H1 (cell line): Measurements from ENCODE around the gene PDGFA. TPM values are rescaled to one million over a fixed set of nuclear protein-coding genes. Genes with fewer than 3 reads are reported as not detected.

Experiments
- polyA plus RNA-seq, 7 experiments: library from polyadenylated mRNA; depleted of rRNA in 3 of 7; stranded (reverse) in 5 of 7; unstranded in 2 of 7; fragments of >200 nt in 5 of 7; fragments of 200-250 nt in 2 of 7; gene quantifications; 1 replicate in 5 of 7; 2 replicates in 1 of 7; 4 replicates in 1 of 7; pipeline versions ENCODE4 v1.2.1 to v1.2.3, GENCODE V29; 2011 to 2013; ENCODE audit warnings: missing spikeins in 2 of 7, mixed read lengths in 2 of 7
- total RNA-seq: library from RNA; stranded (reverse); fragmentation: NEBNext Ultra II Directional; extraction: Animal tissue kit (Norgen Biotek cat#: 25700); gene quantifications from 2 replicates; pipeline ENCODE4 v1.2.1, GENCODE V29; 2021
- TF ChIP-seq, protein P1 (sequence below): IDR thresholded peaks from 2 replicates; pipeline ENCODE4 v1.6.1; 2012; ENCODE audit warnings: low read length, inconsistent platforms

The PDGFA gene
- total and polyA plus RNA-seq, 2 of the 8 experiments (the other 6 are each of a cell fraction or from before 2014, with no cell fraction given): 21.1 to 43.0 TPM

DNA sequence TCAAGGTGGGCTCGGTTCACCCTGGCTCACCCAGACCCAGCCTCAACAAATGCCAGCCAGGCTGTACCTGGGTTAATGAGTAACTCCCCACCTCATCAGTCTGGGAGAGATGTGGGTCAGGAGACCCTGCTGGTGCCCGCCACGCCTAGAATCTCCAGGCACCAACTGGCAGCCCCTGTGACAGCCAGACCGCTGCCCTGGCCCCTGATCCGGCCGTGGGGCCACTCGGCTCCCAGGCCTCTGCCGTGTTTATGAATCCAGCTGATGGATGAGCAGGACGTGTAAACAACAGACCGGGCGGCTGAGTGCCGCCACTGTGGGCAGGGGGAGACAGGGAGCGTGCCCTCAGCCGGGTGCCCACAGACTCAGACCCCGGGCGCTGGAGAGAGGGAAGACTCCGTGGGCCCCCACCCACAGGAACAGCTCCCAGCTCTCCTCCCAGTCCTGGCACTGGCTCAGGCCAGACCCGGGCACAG lies 34.0 kb upstream of the PDGFA start (continued):
- TF ChIP-seq, protein P1, sequence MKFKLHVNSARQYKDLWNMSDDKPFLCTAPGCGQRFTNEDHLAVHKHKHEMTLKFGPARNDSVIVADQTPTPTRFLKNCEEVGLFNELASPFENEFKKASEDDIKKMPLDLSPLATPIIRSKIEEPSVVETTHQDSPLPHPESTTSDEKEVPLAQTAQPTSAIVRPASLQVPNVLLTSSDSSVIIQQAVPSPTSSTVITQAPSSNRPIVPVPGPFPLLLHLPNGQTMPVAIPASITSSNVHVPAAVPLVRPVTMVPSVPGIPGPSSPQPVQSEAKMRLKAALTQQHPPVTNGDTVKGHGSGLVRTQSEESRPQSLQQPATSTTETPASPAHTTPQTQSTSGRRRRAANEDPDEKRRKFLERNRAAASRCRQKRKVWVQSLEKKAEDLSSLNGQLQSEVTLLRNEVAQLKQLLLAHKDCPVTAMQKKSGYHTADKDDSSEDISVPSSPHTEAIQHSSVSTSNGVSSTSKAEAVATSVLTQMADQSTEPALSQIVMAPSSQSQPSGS: no peak
